ENCODE data around the gene DCUN1D1.

The DCUN1D1 gene

DNA sequence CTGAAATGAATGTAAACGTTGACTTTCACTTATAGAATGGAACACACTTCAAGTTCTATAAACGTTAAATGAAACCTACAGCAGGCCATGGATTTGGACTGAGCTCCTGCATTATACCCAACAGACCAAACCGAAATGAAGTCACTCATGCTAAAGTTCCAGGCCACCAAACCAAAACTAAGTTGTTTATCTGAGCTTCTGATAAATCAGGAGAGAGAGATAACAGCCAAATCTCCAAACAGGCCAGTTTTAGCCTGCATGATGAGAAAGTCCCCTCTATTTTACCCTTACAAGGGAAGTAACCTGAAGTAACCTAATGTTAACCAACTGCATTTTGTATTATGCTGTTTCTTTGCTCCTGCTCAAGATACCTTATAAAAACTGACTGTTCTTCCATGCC lies 44.5 kb downstream of the DCUN1D1 start:
- DNase-seq, result no peak

DNA sequence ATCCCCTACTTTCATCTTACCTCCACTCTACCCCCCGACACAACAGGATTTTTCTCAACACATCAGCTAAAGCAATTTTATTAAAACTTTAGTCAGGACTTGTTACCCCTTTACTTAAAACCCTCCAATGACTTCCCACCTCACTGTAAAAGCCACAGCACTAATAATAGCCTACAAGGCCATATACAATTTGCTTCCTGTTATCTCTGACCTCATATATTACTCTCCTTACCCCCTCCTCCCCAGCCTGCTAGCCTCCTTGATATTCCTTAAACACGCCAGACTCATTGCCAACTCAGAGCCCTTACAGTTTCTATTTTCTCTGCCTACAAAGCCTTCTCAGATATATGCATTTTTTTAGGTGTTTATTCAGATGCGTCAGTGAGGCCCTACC lies 54.4 kb downstream of the DCUN1D1 start:
- no peak for DNase-seq

DNA sequence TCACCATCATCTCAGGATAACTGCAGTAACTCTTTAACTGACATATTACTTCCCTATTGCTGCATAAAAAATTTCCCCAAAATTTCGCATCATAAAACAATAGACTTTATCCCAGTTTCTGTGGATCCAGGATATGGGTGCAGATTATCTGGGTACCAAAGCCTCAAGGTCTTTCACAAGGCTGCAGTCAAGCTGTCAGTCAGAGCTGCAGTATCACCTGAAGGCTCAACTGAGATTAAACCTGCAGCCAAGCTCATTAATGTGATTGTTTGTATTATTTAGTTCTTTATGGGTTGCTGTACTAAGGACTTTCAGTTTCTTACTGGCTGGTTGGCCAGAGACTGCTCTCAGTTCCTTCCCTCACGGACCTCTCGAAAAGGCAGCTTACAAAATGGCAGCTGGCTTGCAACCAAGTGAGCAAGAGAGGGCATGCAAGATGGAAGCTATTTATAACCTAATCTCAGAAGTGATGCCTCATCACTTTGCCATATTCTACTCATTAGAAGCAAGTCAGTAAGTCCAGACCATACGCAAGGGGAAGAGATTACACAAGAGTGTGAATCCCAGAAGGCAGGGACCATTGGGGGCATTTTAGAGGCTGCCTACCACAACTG lies 54.9 kb downstream of the DCUN1D1 start:
- DNase-seq, result no peak

DNA sequence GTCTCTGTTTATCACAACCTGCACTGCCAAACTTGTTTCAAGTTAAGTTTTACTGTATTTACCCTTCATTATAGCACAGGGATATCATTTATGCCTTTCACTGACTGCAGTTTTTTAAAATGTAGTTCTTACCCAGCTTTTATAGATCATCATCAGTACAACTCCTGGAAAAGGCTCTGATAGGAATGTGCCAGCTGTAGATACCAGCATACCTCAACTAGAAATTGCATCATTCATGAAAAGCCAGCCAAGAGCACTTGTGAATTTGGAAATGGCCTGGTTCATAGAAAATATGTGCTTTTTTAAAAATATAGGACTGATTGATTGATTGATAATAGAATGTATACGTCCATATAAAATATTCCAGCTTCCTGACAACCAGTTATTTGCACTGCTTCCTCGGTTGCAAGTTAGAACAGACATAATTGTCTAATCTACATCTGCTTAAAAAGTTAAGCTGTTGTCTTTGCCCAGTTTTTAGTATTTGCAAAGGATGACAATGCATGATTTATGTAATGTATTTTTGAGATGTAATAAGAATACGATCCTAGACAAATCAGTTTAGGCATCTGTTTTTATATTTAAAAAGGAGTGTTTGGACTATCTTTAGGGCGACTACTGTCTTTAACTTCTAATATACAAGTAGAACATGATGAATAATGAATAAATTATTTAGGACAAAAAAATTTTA lies 58.5 kb downstream of the DCUN1D1 start:
- no peak for DNase-seq

DNA sequence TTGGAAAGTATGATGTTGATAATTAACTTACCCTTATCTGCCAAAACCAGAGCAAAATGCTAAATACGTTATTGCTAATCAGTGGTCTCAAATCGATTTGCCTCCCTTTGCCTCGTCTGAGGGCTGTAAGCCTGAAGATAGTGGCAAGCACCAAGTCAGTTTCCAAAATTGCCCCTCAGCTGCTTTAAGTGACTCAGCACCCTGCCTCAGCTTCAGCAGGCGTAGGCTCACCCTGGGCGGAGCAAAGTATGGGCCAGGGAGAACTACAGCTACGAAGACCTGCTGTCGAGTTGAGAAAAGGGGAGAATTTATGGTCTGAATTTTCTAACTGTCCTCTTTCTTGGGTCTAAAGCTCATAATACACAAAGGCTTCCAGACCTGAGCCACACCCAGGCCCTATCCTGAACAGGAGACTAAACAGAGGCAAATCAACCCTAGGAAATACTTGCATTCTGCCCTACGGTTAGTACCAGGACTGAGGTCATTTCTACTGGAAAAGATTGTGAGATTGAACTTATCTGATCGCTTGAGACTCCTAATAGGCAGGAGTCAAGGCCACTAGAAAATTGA lies 59.7 kb downstream of the DCUN1D1 start:
- DNase-seq, result no peak

DNA sequence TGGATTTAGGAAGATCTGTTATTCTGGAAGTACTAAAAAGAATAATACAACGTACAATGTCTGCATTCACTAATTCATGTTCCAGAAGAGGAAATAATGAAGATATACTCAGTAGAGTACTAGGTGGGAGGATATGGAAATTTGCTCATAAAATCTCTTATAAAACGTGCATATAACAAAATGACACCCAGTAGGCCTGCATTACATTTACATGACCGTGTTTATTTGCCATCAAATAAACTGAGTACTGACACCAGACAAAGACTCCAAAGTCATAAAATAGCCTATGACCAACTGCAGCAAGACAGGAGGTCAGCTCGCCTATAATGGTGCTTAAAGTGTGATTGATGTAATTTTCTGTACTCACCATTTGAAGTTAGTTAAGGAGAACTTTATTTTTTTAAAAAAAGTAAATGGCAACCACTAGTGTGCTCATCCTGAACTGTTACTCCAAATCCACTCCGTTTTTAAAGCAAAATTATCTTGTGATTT lies 60.4 kb downstream of the DCUN1D1 start:
- no peak for DNase-seq

DNA sequence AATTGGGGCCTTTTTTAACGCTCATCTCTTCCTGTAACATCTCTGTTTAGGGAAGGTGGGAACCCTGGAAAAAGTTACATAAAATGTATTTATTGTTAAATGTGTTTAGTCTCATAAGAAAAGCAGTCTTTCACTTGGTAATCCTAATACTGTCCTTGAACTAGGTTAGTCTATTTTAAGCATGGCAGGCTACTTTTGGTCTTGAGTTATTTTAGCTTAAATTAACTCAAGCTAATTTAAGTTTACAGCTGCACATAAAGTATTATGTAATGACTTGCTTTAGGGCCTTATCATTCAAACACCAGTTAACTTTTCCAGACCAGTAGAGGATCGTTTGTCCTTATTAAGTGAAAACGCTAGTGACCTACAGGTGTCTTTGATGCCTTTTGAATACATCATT lies 63.2 kb downstream of the DCUN1D1 start:
- DNase-seq, result no peak

DNA sequence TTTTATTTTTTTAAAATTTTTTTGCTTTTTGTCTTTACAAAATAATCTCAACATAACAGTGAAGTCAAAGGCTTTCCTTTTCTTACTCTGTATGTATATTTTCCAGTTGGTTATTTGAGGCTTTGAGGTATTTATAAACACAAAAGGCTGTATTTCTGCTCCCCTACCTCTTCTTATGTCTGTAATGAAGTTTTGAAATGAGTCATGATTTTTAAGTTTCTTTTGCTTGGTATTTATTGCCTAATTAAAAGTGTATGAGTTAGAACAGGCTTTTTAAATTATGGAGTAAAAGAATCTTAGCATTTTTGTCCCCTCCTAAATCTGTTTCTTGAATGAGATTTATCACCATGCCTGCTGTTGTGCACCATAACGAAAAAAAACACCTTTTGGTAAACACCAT lies 66.0 kb downstream of the DCUN1D1 start:
- DNase-seq, result no peak

DNA sequence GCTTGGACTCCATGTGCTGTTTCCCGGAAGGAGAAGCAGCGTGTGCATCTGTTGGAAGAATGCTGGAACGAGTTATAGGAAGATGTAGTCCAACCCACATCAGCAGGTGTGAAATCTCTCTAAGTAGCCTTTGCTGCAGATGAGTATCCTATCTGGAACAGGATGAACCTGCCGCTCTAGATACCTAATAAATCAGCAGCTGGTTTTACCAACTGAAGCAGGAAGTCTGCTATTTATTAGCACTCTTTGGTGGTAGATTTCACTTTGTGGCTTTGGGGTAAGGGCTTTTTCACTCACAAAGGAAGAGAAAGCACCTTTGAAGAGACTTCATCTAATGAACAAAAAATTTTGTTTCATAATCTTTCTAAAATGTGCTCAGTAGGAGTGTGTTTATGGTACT lies 66.4 kb downstream of the DCUN1D1 start:
- no peak for DNase-seq

DNA sequence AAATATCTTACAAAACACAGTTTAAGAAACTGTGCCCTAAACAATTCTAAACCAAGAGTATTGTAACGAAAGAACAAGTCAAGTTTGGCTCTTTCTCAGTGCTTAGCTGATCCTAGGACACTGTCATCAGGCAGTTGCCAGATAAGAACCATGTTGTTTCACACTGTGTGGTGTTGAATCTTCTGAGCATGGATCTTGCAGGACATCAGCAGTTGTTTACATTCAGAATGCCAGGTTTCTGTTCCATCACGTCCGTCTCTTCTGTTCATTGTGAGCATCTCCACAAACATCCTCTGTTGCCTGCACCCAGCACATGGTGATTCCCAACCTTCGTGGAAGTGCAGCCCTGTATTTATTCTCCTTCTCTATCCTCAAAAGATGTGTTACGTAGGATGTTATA lies 67.9 kb downstream of the DCUN1D1 start:
- DNase-seq, result no peak

DNA sequence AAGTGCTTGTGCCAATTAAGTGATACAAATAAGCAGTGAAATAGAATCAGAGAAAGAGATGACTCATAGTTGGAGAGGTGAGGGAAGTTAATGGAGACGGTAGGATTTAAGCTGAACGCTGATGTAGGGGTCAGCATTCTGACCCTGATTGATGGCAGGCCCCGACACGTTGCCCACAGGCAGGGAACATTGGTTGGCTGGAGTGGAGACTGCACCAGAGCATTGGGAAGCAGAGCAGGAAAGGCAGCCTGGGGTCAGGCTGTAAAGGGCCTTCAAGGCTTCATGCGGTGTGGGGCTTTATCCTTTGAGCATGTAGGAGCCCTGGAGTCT lies 68.6 kb downstream of the DCUN1D1 start:
- DNase-seq, result no peak

DNA sequence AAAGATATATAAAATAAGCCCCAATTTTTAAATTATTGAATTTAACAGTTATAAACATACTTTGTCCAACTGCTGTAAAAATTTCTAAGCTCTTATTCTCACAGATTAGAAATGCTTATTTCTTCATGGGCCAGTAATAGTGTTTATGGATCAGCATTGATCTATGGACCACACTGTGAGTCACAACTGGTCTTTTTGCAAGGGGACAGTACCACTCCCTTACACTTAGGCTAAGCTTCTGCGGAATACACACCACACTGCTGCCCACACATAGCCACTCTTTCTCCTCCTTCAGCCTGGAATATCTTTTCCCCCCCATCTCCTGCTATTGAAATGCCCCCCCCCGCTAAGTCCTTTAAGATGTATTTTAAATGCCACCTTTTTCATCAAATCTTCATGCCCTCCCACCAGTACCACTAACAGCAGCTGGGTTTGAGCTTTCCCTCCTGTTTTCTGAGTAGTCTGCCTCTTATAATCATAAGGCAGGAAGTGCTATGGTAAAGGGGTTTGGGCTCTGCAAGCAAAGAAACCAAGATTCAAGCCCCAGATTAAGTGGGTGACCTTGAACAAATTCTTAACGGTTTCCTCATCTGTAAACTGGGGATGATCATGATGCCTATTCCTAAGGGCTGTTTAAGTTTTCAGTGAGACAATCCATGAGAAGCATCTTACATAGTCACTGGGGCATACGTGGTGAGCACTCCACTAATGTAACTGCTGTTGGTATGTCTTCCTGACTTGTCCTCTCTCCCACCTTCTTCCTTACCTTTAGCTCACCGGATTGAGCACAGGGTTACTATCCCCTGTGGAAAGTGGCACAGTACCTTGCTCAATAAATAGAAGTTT lies 69.2 kb downstream of the DCUN1D1 start:
- no peak for DNase-seq

DNA sequence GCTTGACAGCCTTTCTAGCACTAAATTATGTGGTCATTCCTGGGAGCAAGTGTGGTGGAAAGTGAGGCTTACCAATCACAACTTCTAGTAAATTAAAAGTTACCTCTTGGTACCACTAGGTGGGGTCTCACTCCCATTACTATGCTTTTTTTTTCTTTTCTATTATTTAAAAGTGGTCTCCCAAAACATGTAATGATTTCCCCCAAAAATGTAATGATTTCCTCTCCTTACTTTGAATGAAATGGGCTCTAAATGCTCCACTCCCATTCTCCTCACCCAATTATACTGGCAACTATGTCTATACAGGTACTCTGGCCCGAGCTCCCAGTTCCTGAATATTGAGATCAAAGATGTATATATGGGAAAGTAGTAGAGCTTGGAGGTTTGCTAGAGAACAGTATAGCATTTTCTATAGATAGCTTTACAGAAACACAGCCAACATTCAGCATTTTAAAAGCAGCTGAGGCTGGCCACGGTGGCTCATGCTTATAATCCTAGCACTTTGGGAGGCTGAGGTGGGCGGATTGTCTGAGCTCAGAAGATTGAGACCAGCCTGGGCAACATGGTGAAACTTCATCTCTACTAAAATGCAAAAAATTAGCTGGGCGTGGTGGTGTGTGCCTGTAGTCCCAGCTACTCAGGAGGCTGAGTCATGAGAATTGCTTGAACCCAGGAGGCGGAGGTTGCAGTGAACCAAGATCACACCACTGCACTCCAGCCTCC lies 70.9 kb downstream of the DCUN1D1 start:
- DNase-seq, result no peak

DNA sequence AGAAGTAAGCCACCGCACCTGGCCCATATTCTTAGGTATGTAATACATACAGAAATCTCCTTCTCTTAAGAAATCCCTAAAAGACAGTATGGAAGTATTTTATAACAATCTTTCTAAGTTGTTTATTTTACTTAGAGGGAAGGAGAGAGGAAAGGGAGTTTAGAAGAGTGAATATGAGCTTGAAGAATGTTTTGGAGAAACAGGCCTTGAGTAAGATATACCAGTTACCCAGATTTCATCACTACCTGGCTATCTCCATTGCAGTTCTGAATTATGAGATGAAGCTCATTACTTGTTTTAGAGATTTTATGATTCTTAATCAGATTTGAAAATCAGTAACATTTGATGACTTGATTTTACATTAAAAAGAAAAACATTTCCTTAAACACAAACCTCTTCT lies 71.9 kb downstream of the DCUN1D1 start:
- DNase-seq, result peak; percentile 3

DNA sequence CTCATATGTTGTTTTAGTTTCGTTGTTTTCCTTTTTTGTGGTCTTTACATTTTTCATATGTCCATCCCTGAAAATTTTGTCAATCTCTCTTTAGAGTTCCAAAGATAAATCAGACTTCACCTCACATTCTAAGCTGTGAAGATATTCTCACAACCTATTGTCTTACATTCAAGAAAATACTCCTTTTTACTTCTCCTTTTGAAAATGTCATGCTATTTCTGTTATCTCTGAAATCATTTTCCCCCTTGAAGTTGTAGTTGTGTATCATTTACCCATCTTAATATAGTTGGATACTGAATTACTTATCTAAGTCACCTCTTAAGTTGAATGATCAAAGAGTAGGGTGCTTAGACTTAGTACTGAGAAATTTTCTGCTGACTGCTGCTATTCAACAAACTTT lies 74.3 kb downstream of the DCUN1D1 start:
- no peak for DNase-seq

DNA sequence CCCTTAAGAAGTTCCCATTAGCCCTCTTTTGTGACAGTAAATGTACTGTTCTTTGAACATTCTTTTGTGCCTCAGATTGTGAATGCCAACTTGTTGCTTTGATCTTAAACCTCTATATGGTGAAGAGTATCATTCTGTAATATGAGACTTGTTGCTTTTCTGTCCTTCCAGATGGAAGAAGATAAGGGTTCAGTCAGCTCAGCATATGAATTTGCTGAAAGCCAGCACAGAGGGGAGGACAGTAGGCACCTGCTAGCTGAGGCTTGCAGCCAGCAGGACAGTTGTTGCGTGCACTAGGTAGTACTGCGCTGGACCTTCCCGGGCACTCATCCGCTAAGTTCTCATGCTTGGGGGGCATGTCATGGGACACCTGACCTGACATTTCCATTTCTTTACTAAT lies 74.7 kb downstream of the DCUN1D1 start:
- no peak for DNase-seq

DNA sequence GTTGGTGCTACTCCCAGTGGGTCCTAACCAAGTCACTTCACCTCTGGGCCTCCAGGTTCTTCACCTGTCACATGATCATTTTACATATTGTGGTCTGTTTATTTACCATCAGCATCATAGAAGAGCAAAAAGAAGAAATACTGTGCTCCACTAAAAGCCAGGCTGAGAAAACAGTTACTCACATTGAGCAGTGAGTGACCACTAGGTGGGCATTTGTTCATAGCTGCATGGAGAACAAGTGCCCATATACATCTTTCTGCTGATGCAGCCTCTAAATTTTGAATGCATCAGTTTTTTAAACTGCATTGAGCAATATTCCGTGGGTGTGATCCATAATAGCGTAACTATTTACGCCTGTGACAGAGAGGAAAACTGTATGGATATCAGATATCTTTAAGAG lies 76.2 kb downstream of the DCUN1D1 start:
- DNase-seq, result no peak

DNA sequence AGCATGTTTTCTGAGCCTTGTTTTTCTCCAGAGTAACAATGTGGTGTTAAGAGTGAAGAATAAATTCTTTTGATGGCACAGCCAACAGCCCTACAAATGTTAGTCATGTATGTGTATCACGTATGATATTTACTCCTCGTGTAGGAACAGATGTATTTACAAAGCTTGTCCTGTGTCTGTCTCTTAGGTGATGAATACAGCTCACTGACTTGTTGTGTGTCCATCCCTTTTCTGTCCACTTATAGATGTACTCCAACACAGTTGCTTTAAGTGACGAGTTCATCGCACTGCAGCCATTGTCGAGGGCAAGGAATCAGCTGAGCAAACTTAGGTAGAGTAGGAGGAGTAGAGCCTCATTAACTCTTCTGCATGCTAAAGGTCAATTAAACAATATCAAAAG lies 78.1 kb downstream of the DCUN1D1 start:
- no peak for DNase-seq

DNA sequence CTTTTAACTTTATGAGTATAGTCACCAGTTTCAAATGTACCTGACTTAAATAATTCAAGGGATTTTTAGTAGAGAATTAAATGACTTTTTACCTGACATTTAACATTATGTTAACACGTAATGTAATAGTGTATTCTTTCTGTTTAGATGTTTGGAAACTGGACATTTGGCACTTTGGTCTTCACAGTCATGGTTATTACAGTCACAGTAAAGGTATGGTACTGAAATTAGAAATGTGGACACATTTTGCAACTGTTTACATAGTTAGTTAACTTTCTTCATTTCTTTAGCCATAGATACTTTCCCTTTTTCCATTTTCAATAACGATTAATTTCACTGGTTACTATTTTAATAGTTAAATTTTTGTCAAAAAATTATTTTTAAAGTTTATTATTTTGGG lies 83.8 kb downstream of the DCUN1D1 start:
- DNase-seq, result no peak

DNA sequence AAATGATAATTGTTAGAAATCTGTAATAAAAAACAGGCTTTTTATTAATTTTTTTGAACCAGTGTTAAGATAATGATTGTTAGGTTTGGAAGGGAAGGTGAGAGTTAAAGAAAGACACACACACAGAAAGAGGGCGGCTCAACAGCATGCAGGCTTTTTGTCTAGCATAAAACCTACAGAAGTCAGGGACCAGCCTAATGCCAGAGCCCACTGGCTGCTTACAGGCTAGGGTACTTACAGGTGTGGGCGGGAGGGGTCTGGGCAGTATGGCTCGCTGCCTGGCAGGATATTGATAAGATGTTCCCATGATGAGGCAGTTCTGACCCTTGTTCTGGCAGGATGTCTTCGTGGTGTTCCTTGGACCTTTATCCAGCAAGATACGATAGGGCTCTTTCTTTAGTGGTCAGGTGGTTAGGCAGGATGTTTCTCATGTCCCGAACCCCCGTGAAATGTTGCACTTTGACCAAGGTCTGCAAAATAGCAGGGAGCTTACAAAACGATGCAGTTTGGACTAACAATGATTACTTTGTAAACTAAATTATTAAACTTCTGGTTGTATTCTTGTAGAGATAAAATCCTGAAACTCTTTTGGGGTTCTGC lies 84.7 kb downstream of the DCUN1D1 start:
- DNase-seq, result no peak

DNA sequence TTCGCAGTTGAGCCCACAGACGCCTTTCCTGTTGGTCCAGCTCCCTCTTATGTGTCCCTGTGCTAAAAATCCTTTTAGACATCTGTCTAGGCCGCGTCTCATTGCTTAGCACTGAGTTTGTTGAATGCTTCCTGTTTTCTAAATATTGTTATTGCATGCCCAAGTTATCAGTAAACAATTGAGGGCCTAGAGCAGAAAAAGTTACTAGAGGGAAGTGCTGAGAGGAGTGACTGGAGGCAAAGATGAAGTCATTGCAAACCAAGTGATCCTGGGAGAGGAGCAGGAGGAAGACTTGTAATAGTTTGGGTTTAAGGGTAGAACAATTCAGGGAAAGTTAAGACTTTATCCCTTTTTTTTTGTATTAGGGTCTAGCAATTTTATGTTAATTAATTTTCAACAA lies 88.1 kb downstream of the DCUN1D1 start:
- DNase-seq, result no peak

DNA sequence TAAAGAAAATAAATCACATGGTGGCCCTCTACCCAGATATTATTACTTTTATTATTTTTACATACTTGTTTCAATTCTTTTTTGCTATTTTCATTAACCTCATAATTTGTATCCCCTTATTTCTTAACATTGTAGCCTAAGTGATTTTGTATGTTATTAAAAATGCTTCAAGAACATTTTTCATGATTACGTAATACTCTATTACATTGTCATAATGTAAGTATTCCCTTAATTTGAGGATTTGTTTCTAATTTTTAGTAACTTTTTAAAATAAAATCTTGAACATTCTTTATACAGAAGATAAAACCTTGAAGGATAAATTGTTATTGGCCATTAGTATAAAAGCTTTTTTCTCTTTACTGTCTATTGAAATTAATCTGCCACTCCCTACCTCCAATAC lies 89.0 kb downstream of the DCUN1D1 start:
- DNase-seq, result no peak
